HEK293 (cell line): ENCODE results near the gene PPA1.

Experiments
- GLI4 ChIP-seq: fragments of 450-650 bp; formaldehyde crosslinking; IDR thresholded peaks from 2 replicates; pipeline ENCODE4 v1.5.1; 2016; ENCODE audit warnings: missing biosample characterization, missing genetic modification characterization
- KLF10 ChIP-seq: fragments of 450-650 bp; IDR thresholded peaks from 2 replicates; pipeline ENCODE4 v1.5.1; 2018; ENCODE audit warnings: missing biosample characterization, mild to moderate bottlenecking, missing genetic modification characterization
- SETDB1 ChIP-seq: IDR thresholded peaks from one replicate; pipeline ENCODE4 v1.6.1; 2017; ENCODE audit warnings: mild to moderate bottlenecking, low read length, moderate library complexity, mixed read lengths; ENCODE audit not compliant: insufficient read length
- ZBTB11 ChIP-seq: fragments of 450-650 bp; formaldehyde crosslinking; conservative IDR thresholded peaks from 2 replicates; pipeline ENCODE4 v1.5.1; 2016; ENCODE audit warnings: low read depth, missing biosample characterization, missing genetic modification characterization
- ZBTB21 ChIP-seq: fragments of 450-650 bp; formaldehyde crosslinking; IDR thresholded peaks from 2 replicates; pipeline ENCODE4 v1.5.1; 2017; ENCODE audit warnings: missing biosample characterization, missing genetic modification characterization
- ZNF23 ChIP-seq: fragments of 450-650 bp; formaldehyde crosslinking; IDR thresholded peaks from 2 replicates; pipeline ENCODE4 v1.5.1; 2016; ENCODE audit warnings: missing biosample characterization, missing genetic modification characterization, borderline replicate concordance
- ZNF239 ChIP-seq: fragments of 450-650 bp; formaldehyde crosslinking; IDR thresholded peaks from 2 replicates; pipeline ENCODE4 v1.5.1; 2016; ENCODE audit warnings: missing biosample characterization, missing genetic modification characterization
- ZNF280D ChIP-seq: fragments of 450-650 bp; formaldehyde crosslinking; IDR thresholded peaks from 2 replicates; pipeline ENCODE4 v1.5.1; 2016; ENCODE audit warnings: missing biosample characterization, missing genetic modification characterization
- ZNF37A ChIP-seq: fragments of 450-650 bp; IDR thresholded peaks from 2 replicates; pipeline ENCODE4 v1.5.1; 2018; ENCODE audit warnings: missing biosample characterization, missing genetic modification characterization
- ZNF548 ChIP-seq: fragments of 450-650 bp; formaldehyde crosslinking; IDR thresholded peaks from 2 replicates; pipeline ENCODE4 v1.5.1; 2016; ENCODE audit warnings: missing biosample characterization, missing genetic modification characterization
- ZNF792 ChIP-seq: fragments of 450-650 bp; formaldehyde crosslinking; IDR thresholded peaks from 2 replicates; pipeline ENCODE4 v1.5.1; 2016; ENCODE audit warnings: missing biosample characterization, missing genetic modification characterization
- TF ChIP-seq, protein P1 (sequence below): fragments of 450-650 bp; formaldehyde crosslinking; IDR thresholded peaks from 2 replicates; pipeline ENCODE4 v1.5.1; 2016; ENCODE audit warnings: missing biosample characterization, missing genetic modification characterization

- no peak for TF ChIP-seq ZBTB11 (tag by site-specific recombination)
- TF ChIP-seq, protein P1, sequence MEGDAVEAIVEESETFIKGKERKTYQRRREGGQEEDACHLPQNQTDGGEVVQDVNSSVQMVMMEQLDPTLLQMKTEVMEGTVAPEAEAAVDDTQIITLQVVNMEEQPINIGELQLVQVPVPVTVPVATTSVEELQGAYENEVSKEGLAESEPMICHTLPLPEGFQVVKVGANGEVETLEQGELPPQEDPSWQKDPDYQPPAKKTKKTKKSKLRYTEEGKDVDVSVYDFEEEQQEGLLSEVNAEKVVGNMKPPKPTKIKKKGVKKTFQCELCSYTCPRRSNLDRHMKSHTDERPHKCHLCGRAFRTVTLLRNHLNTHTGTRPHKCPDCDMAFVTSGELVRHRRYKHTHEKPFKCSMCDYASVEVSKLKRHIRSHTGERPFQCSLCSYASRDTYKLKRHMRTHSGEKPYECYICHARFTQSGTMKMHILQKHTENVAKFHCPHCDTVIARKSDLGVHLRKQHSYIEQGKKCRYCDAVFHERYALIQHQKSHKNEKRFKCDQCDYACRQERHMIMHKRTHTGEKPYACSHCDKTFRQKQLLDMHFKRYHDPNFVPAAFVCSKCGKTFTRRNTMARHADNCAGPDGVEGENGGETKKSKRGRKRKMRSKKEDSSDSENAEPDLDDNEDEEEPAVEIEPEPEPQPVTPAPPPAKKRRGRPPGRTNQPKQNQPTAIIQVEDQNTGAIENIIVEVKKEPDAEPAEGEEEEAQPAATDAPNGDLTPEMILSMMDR (tag by site-specific recombination): no peak
- TF ChIP-seq ZNF792: no peak
- no peak for TF ChIP-seq ZNF280D (tag by site-specific recombination)
- TF ChIP-seq ZNF37A (tag by site-specific recombination): no peak
- no peak for TF ChIP-seq ZNF239 (tag by site-specific recombination)
- no peak for TF ChIP-seq SETDB1
- no peak for TF ChIP-seq GLI4 (tag by site-specific recombination)
- TF ChIP-seq KLF10 (tag by site-specific recombination): no peak
- TF ChIP-seq ZBTB21: no peak
- TF ChIP-seq ZNF23 (tag by site-specific recombination): no peak
- TF ChIP-seq ZNF548 (tag by site-specific recombination): no peak
These were observed 75.1 kb downstream of the PPA1 start for GRCh38 chr10:70158113-70158512.
